Peyer's patch (tissue), 4 donors: Measurements from ENCODE around the gene DUS2. TPM values are rescaled to one million over a fixed set of nuclear protein-coding genes. Genes with fewer than 3 reads are reported as not detected.
A peak's percentile ranks its signal among the peaks of the same experiment; 100 is the strongest.
"Not testable (repeated sequence)": the region's sequence is repeated elsewhere in the genome, so short reads cannot be mapped to it uniquely, and the experiment has no call there.

ENCODE experiments used
- DNase-seq, 3 donors: peaks; one replicate each; pipeline ENCODE4 v3.0.0-alpha.2; 2017 to 2019
- H3K27ac ChIP-seq, 4 donors: fragments of 200-600 bp; sonication (generic); one replicate each; pipeline ENCODE4 v1.5.1; 2016 to 2019
- H3K27me3 ChIP-seq, 2 donors: fragments of 200-600 bp; sonication (generic); one replicate each; pipeline ENCODE4 v1.5.1; 2019
- H3K36me3 ChIP-seq, 3 donors: fragments of 200-600 bp; sonication (generic); one replicate each; pipeline ENCODE4 v1.5.1; 2016 to 2019
- H3K4me1 ChIP-seq, 4 donors: fragments of 200-600 bp; sonication (generic); one replicate each; pipeline ENCODE4 v1.5.1; 2016 to 2019
- H3K4me3 ChIP-seq, 4 donors: fragments of 200-600 bp; sonication (generic); 1 replicate in 3 of 4; 2 replicates in 1 of 4; pipeline ENCODE4 v1.5.1; 2016 to 2019; ENCODE audit warnings: mild to moderate bottlenecking in 1 of 4
- H3K9me3 ChIP-seq, 4 donors: fragments of 200-600 bp; sonication (generic); one replicate each; pipeline ENCODE4 v1.5.1; 2016 to 2019; ENCODE audit warnings: mild to moderate bottlenecking in 1 of 4
- CTCF ChIP-seq, 6 experiments: fragments of 450-650 bp in 4 of 6; fragments of 200-600 bp in 2 of 6; sonication (generic) in 1 of 6; IDR thresholded peaks; one replicate each; pipeline ENCODE4 v1.5.1; 2017 to 2019; ENCODE audit warnings: antibody characterized with exemption in 6 of 6, mild to moderate bottlenecking in 3 of 6, moderate library complexity in 1 of 6
- POLR2A ChIP-seq, 2 donors: fragments of 450-650 bp; IDR thresholded peaks; one replicate each; pipeline ENCODE4 v1.5.1; 2017; ENCODE audit warnings: antibody characterized with exemption in 2 of 2, mild to moderate bottlenecking in 2 of 2, moderate library complexity in 2 of 2
- small RNA-seq, 2 donors: library from RNA; depleted of rRNA; stranded (forward); fragments of <200 nt; gene quantifications; one replicate each; pipeline ENCODE3, GENCODE V24; 2016
- total RNA-seq, 4 donors: library from RNA; depleted of rRNA; stranded (reverse); fragments of >200 nt; gene quantifications; one replicate each; pipeline ENCODE4 v1.1.0, GENCODE V29; 2016

DUS2 gene
- total RNA-seq, 4 donors from 2014 or later = 15.3 to 38.8 (median 21.2) TPM

DNA sequence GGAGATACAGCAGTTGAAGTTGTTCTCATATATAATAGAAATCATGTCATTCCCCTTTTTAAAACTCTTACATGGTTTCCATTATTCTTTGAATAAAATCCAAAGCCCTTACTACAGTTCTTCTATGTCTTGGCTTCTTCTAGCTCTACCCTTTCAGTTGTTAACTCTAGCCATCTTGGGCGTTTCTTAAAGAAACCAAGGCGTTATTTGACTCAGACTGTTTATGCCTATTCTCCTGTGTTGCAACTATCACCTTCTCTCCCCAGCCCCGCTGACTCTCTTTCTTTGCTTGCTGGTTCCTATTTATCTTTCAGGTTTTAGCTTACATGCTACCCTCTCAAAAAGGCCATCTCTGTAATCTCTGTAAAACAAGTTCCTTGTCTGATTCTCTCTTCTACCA, 94.8 kb downstream of the DUS2 start:
- no peaks in the 10 kb centered on the region for H3K36me3 ChIP-seq

DNA sequence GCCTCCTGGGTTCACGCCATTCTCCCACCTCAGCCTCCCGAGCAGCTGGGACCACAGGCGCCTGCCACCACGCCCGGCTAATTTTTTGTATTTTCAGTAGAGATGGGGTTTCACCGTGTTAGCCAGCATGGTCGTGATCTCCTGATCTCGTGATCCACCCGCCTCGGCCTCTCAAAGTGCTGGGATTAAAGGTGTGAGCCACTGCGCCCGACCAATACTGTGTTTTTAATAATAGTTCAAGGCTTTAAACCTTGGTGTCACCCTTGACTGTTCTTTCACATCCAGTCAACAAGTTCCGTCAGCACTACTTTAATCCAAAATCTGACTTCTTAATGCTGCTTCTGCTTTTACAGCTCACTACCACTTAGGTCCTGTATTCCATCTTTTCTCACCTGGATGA, 95.9 kb downstream of the DUS2 start:
- H3K9me3 ChIP-seq, H3K27me3 ChIP-seq, H3K4me3 ChIP-seq, H3K36me3 ChIP-seq: not testable (repeated sequence)
- H3K4me1 ChIP-seq = peaks cover 0 to 18% (median 0%) of the 10 kb centered on the region in 4 donors
- peak overlapping the region in 1 of 4 donors; percentile 5 for H3K27ac ChIP-seq
- peak in 1 of 3 donors; percentile 30 for DNase-seq

More for the DNA sequence above, 94.8 kb downstream of the DUS2 start:
- peaks cover 0 to 25% (median 0%) of the 10 kb centered on the region in 4 donors for H3K4me1 ChIP-seq
- no peak for DNase-seq
- no peaks in the 10 kb centered on the region for H3K9me3 ChIP-seq
- no peaks in the 10 kb centered on the region for H3K27me3 ChIP-seq
- TF ChIP-seq POLR2A (IDR thresholded peaks at IDR 0.05) (no peak), CTCF (IDR thresholded peaks at IDR 0.05) (no peak)
- H3K27ac ChIP-seq = no peak overlapping the region
- H3K4me3 ChIP-seq = no peak overlapping the region

- H3K27me3 ChIP-seq, DNase-seq, H3K9me3 ChIP-seq, H3K4me3 ChIP-seq, H3K36me3 ChIP-seq, H3K27ac ChIP-seq: not testable (repeated sequence)
- peaks cover 0 to 15% (median 0%) of the 10 kb centered on the region in 4 donors for H3K4me1 ChIP-seq
Observed at GRCh38 chr16:68120496-68120895, 97.4 kb downstream of the DUS2 start.

DNA sequence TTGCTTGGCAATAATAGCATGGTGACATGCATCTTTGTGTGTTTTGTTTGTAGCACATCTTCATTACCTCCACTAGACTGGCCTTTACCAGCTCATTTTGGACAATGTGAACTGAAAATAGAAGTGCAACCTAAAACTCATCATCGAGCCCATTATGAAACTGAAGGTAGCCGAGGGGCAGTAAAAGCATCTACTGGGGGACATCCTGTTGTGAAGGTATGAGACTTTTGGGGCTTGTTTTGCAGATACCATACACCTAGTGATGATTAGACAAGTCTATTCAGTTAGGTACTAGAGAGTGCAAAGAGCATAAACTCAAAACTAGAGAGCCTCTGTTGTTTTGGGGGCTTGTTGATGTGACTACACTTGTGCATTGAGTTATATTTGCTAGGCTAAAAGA, 103.3 kb downstream of the DUS2 start:
- peaks cover 0 to 11% (median 0%) of the 10 kb centered on the region in 4 donors for H3K4me1 ChIP-seq
- no peaks in the 10 kb centered on the region for H3K9me3 ChIP-seq
- no peak for TF ChIP-seq CTCF (IDR thresholded peaks at IDR 0.05)
- no peak for TF ChIP-seq POLR2A (IDR thresholded peaks at IDR 0.05)
- peaks cover 0 to 12% (median 0%) of the 10 kb centered on the region in 3 donors for H3K36me3 ChIP-seq
- no peaks in the 10 kb centered on the region for H3K27me3 ChIP-seq
- no peak for DNase-seq
- H3K4me3 ChIP-seq = no peak overlapping the region
- H3K27ac ChIP-seq = no peak overlapping the region

GRCh38 chr16:68128577-68129305, 105.7 kb downstream of the DUS2 start:
- no peaks in the 10 kb centered on the region for H3K9me3 ChIP-seq
- DNase-seq = no peak
- H3K4me3 ChIP-seq = no peak overlapping the region
- H3K27me3 ChIP-seq = no peaks in the 10 kb centered on the region
- no peak for TF ChIP-seq CTCF (IDR thresholded peaks at IDR 0.05)
- H3K4me1 ChIP-seq = peaks cover 0 to 19% (median 0%) of the 10 kb centered on the region in 4 donors
- H3K36me3 ChIP-seq = peaks cover 0 to 12% (median 0%) of the 10 kb centered on the region in 3 donors
- H3K27ac ChIP-seq = no peak overlapping the region

Small RNA genes within 50 kb of the gene (small RNA-seq; reads per million reads assigned to genes)
- 0 reads per million in 2 donors for gene RF00019
- gene RNU6-359P = 0 reads per million in 2 donors

Other genes with a start within 250 kb of the DUS2 start
- 10 to 100 TPM; 15.2 to 29.9 (median 24.0) TPM for gene RANBP10, start 216.7 kb upstream of the DUS2 start, total RNA-seq
- 1 to 10 TPM in 1 of 4 donors, under 1 TPM in 2, not detected in 1; 0.35 to 7.4 (median 0.94) TPM for gene TSNAXIP1, start 216.4 kb upstream of the DUS2 start, total RNA-seq
- 10 to 100 TPM; 23.9 to 38.2 (median 31.7) TPM for gene THAP11, start 181.0 kb upstream of the DUS2 start, total RNA-seq
- 10 to 100 TPM; 55.5 to 82.5 (median 69.1) TPM for gene NUTF2, start 176.4 kb upstream of the DUS2 start, total RNA-seq
- 100 to 1,000 TPM in 2 of 4 donors, 10 to 100 TPM in 2; 64.8 to 138 (median 94.6) TPM for gene CENPT, start 175.6 kb upstream of the DUS2 start, total RNA-seq
- gene EDC4, start 150.2 kb upstream of the DUS2 start, total RNA-seq = 100 to 1,000 TPM in 2 of 4 donors, 10 to 100 TPM in 2; 94.2 to 154 (median 114) TPM
- gene NRN1L, start 138.4 kb upstream of the DUS2 start, total RNA-seq = 10 to 100 TPM in 1 of 4 donors, not detected in 3; 10.0 TPM
- 10 to 100 TPM; 26.4 to 60.2 (median 35.5) TPM for gene PSKH1, start 130.0 kb upstream of the DUS2 start, total RNA-seq
- 1 to 10 TPM; 2.4 to 5.3 (median 3.8) TPM for gene CTRL, start 91.4 kb upstream of the DUS2 start, total RNA-seq
- 100 to 1,000 TPM in 1 of 4 donors, 10 to 100 TPM in 3; 62.0 to 106 (median 79.9) TPM for gene PSMB10, start 86.4 kb upstream of the DUS2 start, total RNA-seq
- gene LCAT, start 79.2 kb upstream of the DUS2 start, total RNA-seq = 10 to 100 TPM in 1 of 4 donors, 1 to 10 TPM in 3; 3.6 to 19.0 (median 4.6) TPM
- gene SLC12A4, start 54.6 kb upstream of the DUS2 start, total RNA-seq = 10 to 100 TPM; 10.7 to 83.3 (median 33.6) TPM
- gene DPEP3, start 42.8 kb upstream of the DUS2 start, total RNA-seq = not detected
- gene DPEP2, start 23.8 kb upstream of the DUS2 start, total RNA-seq = 10 to 100 TPM in 2 of 4 donors, 1 to 10 TPM in 2; 1.1 to 12.4 (median 6.6) TPM
- not detected for gene DPEP2NB, start 7.4 kb upstream of the DUS2 start, total RNA-seq
- 1 to 10 TPM; 3.4 to 6.7 (median 4.1) TPM for gene DDX28, start 52 bp upstream of the DUS2 start, total RNA-seq
- 10 to 100 TPM; 40.5 to 72.0 (median 61.0) TPM for gene NFATC3, start 62.1 kb downstream of the DUS2 start, total RNA-seq
- gene ESRP2, start 212.8 kb downstream of the DUS2 start, total RNA-seq = 10 to 100 TPM; 15.7 to 67.4 (median 40.9) TPM
- gene PLA2G15, start 222.1 kb downstream of the DUS2 start, total RNA-seq = 10 to 100 TPM in 3 of 4 donors, 1 to 10 TPM in 1; 8.3 to 27.5 (median 17.6) TPM
- gene SLC7A6, start 241.2 kb downstream of the DUS2 start, total RNA-seq = 10 to 100 TPM; 19.9 to 83.3 (median 46.4) TPM